Testis (tissue), 3 donors: ENCODE measurements around the gene PPP2R2D. TPM values are rescaled to one million over a fixed set of nuclear protein-coding genes. Genes with fewer than 3 reads are reported as not detected.

Source experiments
- DNase-seq: peaks from one replicate; pipeline ENCODE4 v3.0.0-alpha.2; 2019
- H3K27ac ChIP-seq, 2 donors: fragments of 200-600 bp; sonication (generic); one replicate each; pipeline ENCODE4 v1.5.1; 2019
- H3K27me3 ChIP-seq: fragments of 200-600 bp; sonication (generic); one replicate; pipeline ENCODE4 v1.5.1; 2019
- H3K36me3 ChIP-seq: fragments of 200-600 bp; sonication (generic); one replicate; pipeline ENCODE4 v1.5.1; 2017; ENCODE audit warnings: low read depth; ENCODE audit errors: missing control alignments
- H3K4me1 ChIP-seq: fragments of 200-600 bp; sonication (generic); one replicate; pipeline ENCODE4 v1.5.1; 2019
- H3K4me3 ChIP-seq, 2 donors: fragments of 200-600 bp; sonication (generic); one replicate each; pipeline ENCODE4 v1.5.1; 2017 to 2019
- H3K9me3 ChIP-seq: fragments of 200-600 bp; sonication (generic); one replicate; pipeline ENCODE4 v1.5.1; 2017
- CTCF ChIP-seq, 3 experiments: fragments of 450-650 bp in 2 of 3; fragments of 200-600 bp in 1 of 3; sonication (generic) in 1 of 3; IDR thresholded peaks; one replicate each; pipeline ENCODE4 v1.5.1; 2016 to 2019; ENCODE audit warnings: antibody characterized with exemption in 3 of 3, mild to moderate bottlenecking in 2 of 3, moderate library complexity in 1 of 3
- POLR2A ChIP-seq: fragments of 450-650 bp; IDR thresholded peaks from one replicate; pipeline ENCODE4 v1.6.1; 2017; ENCODE audit warnings: antibody characterized with exemption, mild to moderate bottlenecking, moderate library complexity
- WGBS, 2 donors: methylation state at CpG; one replicate each; pipeline ENCODE4 v1.1.5; 2018; 5-methylcytosine and 5-hydroxymethylcytosine counted together
- intact Hi-C: fragments of 100-400 bp; cut with DNase I; formaldehyde crosslinking; loops from one replicate; pipeline ENCODE4 v1.15.1; 2023; ENCODE audit warnings: low total_unique reads
- polyA plus RNA-seq: library from polyadenylated mRNA; stranded (reverse); fragments of 350-450 nt; fragmentation: Illumina TruSeq; extraction: RNeasy Lipid Tissue Mini Kit (QIAGEN cat#74804); gene quantifications from one replicate; pipeline ENCODE4 v1.2.3, GENCODE V29; 2014; ENCODE audit warnings: low read depth, low replicate concordance; ENCODE audit not compliant: insufficient read depth
- total RNA-seq, 2 donors: library from RNA; depleted of rRNA; stranded (reverse); fragments of >200 nt; gene quantifications; one replicate each; pipeline ENCODE4 v1.2.3, GENCODE V29; 2016

The PPP2R2D gene
- total and polyA plus RNA-seq, 3 donors from 2014 or later = 34.9 to 49.2 (median 48.5) TPM

- no peaks in the 10 kb centered on the region for H3K9me3 ChIP-seq
- H3K27ac ChIP-seq = no peak overlapping the region
- H3K27me3 ChIP-seq = no peaks in the 10 kb centered on the region
- peaks cover 14% of the 10 kb centered on the region for H3K4me1 ChIP-seq
- intact Hi-C loops = no loop called here
- DNase-seq = no peak
- no peaks in the 10 kb centered on the region for H3K36me3 ChIP-seq
- WGBS, 2 donors = 70 to 83% methylated on average over 17 to 24 of the region's 24 CpGs
- no peak overlapping the region for H3K4me3 ChIP-seq
- TF ChIP-seq CTCF (IDR thresholded peaks at IDR 0.05) = no peak
- TF ChIP-seq POLR2A = no peak
Observed at GRCh38 chr10:131891196-131891928, 9.4 kb upstream of the PPP2R2D start.

- Histone ChIP-seq H3K36me3 (no peaks in the 10 kb centered on the region), H3K27me3 (no peaks in the 10 kb centered on the region), H3K27ac (no peak overlapping the region), H3K4me1 (peaks cover 16% of the 10 kb centered on the region), H3K4me3 (no peak overlapping the region), H3K9me3 (no peaks in the 10 kb centered on the region)
- intact Hi-C loops = no loop called here
- WGBS, 2 donors = 52 to 68% methylated on average over 19 to 28 of the region's 28 CpGs
- TF ChIP-seq POLR2A (no peak), CTCF (IDR thresholded peaks at IDR 0.05) (no peak)
- no peak for DNase-seq
Observed at GRCh38 chr10:131891929-131892805, 8.6 kb upstream of the PPP2R2D start.

- Histone ChIP-seq H3K9me3 (no peaks in the 10 kb centered on the region), H3K27ac (no peak overlapping the region)
- DNase-seq = no peak
Observed at GRCh38 chr10:131892806-131893675, 7.8 kb upstream of the PPP2R2D start.

GRCh38 chr10:131895116-131895515 is 5.7 kb upstream of the PPP2R2D start:
- DNase-seq = no peak
- Histone ChIP-seq H3K4me3 (no peak overlapping the region), H3K27ac (no peak overlapping the region), H3K27me3 (no peaks in the 10 kb centered on the region), H3K4me1 (peaks cover 28% of the 10 kb centered on the region), H3K9me3 (no peaks in the 10 kb centered on the region), H3K36me3 (no peaks in the 10 kb centered on the region)
- TF ChIP-seq POLR2A = no peak
- no peak for TF ChIP-seq CTCF (IDR thresholded peaks at IDR 0.05)
- WGBS, 2 donors = 96% methylated on average over 14 to 17 of the region's 17 CpGs
- intact Hi-C loops = no loop called here

More at GRCh38 chr10:131892806-131893675, 7.8 kb upstream of the PPP2R2D start:
- TF ChIP-seq POLR2A = no peak
- no peak for TF ChIP-seq CTCF (IDR thresholded peaks at IDR 0.05)
- intact Hi-C loops = no loop called here
- Histone ChIP-seq H3K4me1 (peaks cover 20% of the 10 kb centered on the region), H3K4me3 (no peak overlapping the region), H3K36me3 (no peaks in the 10 kb centered on the region), H3K27me3 (no peaks in the 10 kb centered on the region)
- WGBS, 2 donors = 69 to 72% methylated on average over 26 to 27 of the region's 27 CpGs
